HepG2 (cell line): ENCODE measurements around the gene PRMT2. TPM values are rescaled to one million over a fixed set of nuclear protein-coding genes. Genes with fewer than 3 reads are reported as not detected.

Source experiments
- CENPT ChIP-seq: sonication (generic); formaldehyde crosslinking; IDR thresholded peaks from 2 replicates; pipeline ENCODE4 v1.8.0; 2022; ENCODE audit warnings: low read depth, mild to moderate bottlenecking, moderate library complexity, missing genetic modification reagents
- FOXJ3 ChIP-seq: sonication (generic); formaldehyde crosslinking; IDR thresholded peaks from 2 replicates; pipeline ENCODE4 v1.4.0; 2020; ENCODE audit warnings: missing genetic modification reagents, mild to moderate bottlenecking, borderline replicate concordance
- HNF1A ChIP-seq, 2 experiments: sonication (generic) in 1 of 2; formaldehyde crosslinking in 1 of 2; IDR thresholded peaks; 2 replicates each; pipeline versions ENCODE4 v1.4.0 to v1.6.1; 2016 to 2020; ENCODE audit warnings: borderline replicate concordance in 1 of 2, low read depth in 1 of 2, mild to moderate bottlenecking in 1 of 2, missing genetic modification reagents in 1 of 2
- JDP2 ChIP-seq: sonication (generic); formaldehyde crosslinking; IDR thresholded peaks from 2 replicates; pipeline ENCODE4 v1.8.1; 2022; ENCODE audit warnings: missing genetic modification reagents, borderline replicate concordance
- KAT2B ChIP-seq: fragments of 150-350 bp; IDR thresholded peaks from 2 replicates; pipeline ENCODE4 v1.6.1; 2014; ENCODE audit warnings: low read depth, low read length, borderline replicate concordance
- NPAS2 ChIP-seq: sonication (generic); formaldehyde crosslinking; IDR thresholded peaks from 2 replicates; pipeline ENCODE4 v1.8.0; 2022; ENCODE audit warnings: mild to moderate bottlenecking, missing genetic modification reagents, borderline replicate concordance
- SAP130 ChIP-seq: IDR thresholded peaks from 2 replicates; pipeline ENCODE4 v1.6.1; 2016; ENCODE audit warnings: low read depth
- SUZ12 ChIP-seq: fragments of 150-350 bp; IDR thresholded peaks from 2 replicates; pipeline ENCODE4 v1.6.1; 2014; ENCODE audit warnings: low read depth, low read length
- TOE1 ChIP-seq: sonication (generic); formaldehyde crosslinking; IDR thresholded peaks from 2 replicates; pipeline ENCODE4 v1.4.0; 2020; ENCODE audit warnings: mild to moderate bottlenecking, missing genetic modification reagents
- TRIM22 ChIP-seq: fragments of 450-650 bp; IDR thresholded peaks from 2 replicates; pipeline ENCODE4 v1.6.1; 2017
- ZFP1 ChIP-seq: IDR thresholded peaks from 2 replicates; pipeline ENCODE4 v1.6.1; 2016
- ZFP91 ChIP-seq: sonication (generic); formaldehyde crosslinking; IDR thresholded peaks from 2 replicates; pipeline ENCODE4 v1.9.0; 2022; ENCODE audit warnings: missing genetic modification reagents, mild to moderate bottlenecking, borderline replicate concordance
- ZNF235 ChIP-seq: sonication (generic); formaldehyde crosslinking; IDR thresholded peaks from 2 replicates; pipeline ENCODE4 v1.8.1; 2023; ENCODE audit warnings: mild to moderate bottlenecking, missing genetic modification reagents, borderline replicate concordance
- ZNF275 ChIP-seq: sonication (generic); formaldehyde crosslinking; IDR thresholded peaks from 2 replicates; pipeline ENCODE4 v1.8.0; 2022; ENCODE audit warnings: missing genetic modification reagents, mild to moderate bottlenecking, inconsistent platforms, borderline replicate concordance
- ZNF619 ChIP-seq: sonication (generic); formaldehyde crosslinking; IDR thresholded peaks from 2 replicates; pipeline ENCODE4 v1.4.0; 2020; ENCODE audit warnings: mild to moderate bottlenecking, missing genetic modification reagents
- ZNF629 ChIP-seq: sonication (generic); formaldehyde crosslinking; conservative IDR thresholded peaks from 2 replicates; pipeline ENCODE4 v1.5.0; 2020; ENCODE audit warnings: missing genetic modification reagents
- ZNF749 ChIP-seq: sonication (generic); formaldehyde crosslinking; IDR thresholded peaks from 2 replicates; pipeline ENCODE4 v1.8.0; 2022; ENCODE audit warnings: mild to moderate bottlenecking, missing genetic modification reagents, moderate library complexity, borderline replicate concordance
- ZNF776 ChIP-seq: sonication (generic); formaldehyde crosslinking; IDR thresholded peaks from 2 replicates; pipeline ENCODE4 v1.4.0; 2020; ENCODE audit warnings: mild to moderate bottlenecking, missing genetic modification reagents
- polyA plus RNA-seq, 8 experiments: library from polyadenylated mRNA; depleted of rRNA in 3 of 8; stranded (reverse) in 7 of 8; unstranded in 1 of 8; fragments of >200 nt; fragmentation: Illumina TruSeq in 4 of 8; extraction: Trizol in 4 of 8; gene quantifications; 2 replicates each; pipeline versions ENCODE4 v1.2.1 to v1.2.3, GENCODE V29; 2011 to 2016; ENCODE audit warnings: low read depth in 4 of 8, missing spikeins in 1 of 8, mixed read lengths in 1 of 8; ENCODE audit not compliant: insufficient read depth in 1 of 8
- total RNA-seq, 5 experiments: library from RNA; depleted of rRNA; stranded (reverse); fragments of >200 nt; fragmentation: Illumina TruSeq; extraction: Trizol; gene quantifications; 2 replicates each; pipeline ENCODE4 v1.2.3, GENCODE V29; 2016; ENCODE audit warnings: low read depth in 1 of 5
- TF ChIP-seq, protein P1 (sequence below): IDR thresholded peaks from 2 replicates; pipeline ENCODE4 v1.6.1; 2012; ENCODE audit warnings: low read depth, low read length, improper control_type of control experiment

The PRMT2 gene
- total and polyA plus RNA-seq, 2 of the 13 experiments (the other 11 are each of a cell fraction or from before 2014, with no cell fraction given), result 54.4 to 78.8 TPM

DNA sequence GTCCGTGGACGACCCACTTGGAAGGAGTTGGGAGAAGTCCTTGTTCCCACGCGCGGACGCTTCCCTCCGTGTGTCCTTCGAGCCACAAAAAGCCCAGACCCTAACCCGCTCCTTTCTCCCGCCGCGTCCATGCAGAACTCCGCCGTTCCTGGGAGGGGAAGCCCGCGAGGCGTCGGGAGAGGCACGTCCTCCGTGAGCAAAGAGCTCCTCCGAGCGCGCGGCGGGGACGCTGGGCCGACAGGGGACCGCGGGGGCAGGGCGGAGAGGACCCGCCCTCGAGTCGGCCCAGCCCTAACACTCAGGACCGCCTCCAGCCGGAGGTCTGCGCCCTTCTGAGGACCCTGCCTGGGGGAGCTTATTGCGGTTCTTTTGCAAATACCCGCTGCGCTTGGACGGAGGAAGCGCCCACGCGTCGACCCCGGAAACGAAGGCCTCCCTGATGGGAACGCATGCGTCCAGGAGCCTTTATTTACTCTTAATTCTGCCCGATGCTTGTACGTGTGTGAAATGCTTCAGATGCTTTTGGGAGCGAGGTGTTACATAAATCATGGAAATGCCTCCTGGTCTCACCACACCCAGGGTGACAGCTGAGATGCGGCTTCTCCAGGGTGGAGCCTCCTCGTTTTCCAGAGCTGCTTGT is 32.4 kb downstream of the PRMT2 start (continued):
- TF ChIP-seq ZNF619 (no peak), JDP2 (CRISPR knock-in tag) (no peak), NPAS2 (CRISPR knock-in tag) (no peak), CENPT (CRISPR knock-in tag) (no peak), ZNF275 (no peak), TOE1 (no peak), SUZ12 (no peak), ZNF776 (CRISPR knock-in tag) (peak; percentile 33; the same call in 1 of the 2 replicates), FOXJ3 (CRISPR knock-in tag) (no peak), ZNF235 (CRISPR knock-in tag) (peak; percentile 54; the same call in 1 of the 2 replicates), TRIM22 (no peak), ZNF749 (0 out of 2 replicates have a peak, but pooled peaks have one; percentile 56), ZFP1 (CRISPR knock-in tag) (no peak), ZNF629 (CRISPR knock-in tag) (0 out of 2 replicates have a peak, but pooled peaks have one; percentile 31), KAT2B (no peak), ZFP91 (CRISPR knock-in tag) (peak; percentile 63; the same call in 1 of the 2 replicates), SAP130 (peak; percentile 31), HNF1A (IDR thresholded peaks at IDR 0.05; ENCODE audit: low read depth) (no peak), HNF1A (CRISPR knock-in tag; IDR thresholded peaks at IDR 0.05; ENCODE audit: borderline replicate concordance) (no peak)
- TF ChIP-seq, protein P1, sequence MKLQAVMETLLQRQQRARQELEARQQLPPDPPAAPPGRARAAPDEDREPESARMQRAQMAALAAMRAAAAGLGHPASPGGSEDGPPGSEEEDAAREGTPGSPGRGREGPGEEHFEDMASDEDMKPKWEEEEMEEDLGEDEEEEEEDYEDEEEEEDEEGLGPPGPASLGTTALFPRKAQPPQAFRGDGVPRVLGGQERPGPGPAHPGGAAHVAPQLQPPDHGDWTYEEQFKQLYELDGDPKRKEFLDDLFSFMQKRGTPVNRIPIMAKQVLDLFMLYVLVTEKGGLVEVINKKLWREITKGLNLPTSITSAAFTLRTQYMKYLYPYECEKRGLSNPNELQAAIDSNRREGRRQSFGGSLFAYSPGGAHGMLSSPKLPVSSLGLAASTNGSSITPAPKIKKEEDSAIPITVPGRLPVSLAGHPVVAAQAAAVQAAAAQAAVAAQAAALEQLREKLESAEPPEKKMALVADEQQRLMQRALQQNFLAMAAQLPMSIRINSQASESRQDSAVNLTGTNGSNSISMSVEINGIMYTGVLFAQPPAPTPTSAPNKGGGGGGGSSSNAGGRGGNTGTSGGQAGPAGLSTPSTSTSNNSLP, result no peak
